ENCODE measurements around the gene AUP1. TPM values are rescaled to one million over a fixed set of nuclear protein-coding genes. Genes with fewer than 3 reads are reported as not detected.

Gene AUP1
- total and polyA plus RNA-seq, 10 of the 15 experiments (the other 5 are each of a cell fraction or from before 2014, with no cell fraction given): 39.1 to 215 (median 138) TPM

GRCh38 chr2:74571058-74571457 is 41.6 kb upstream of the AUP1 start (continued):
- TF ChIP-seq NR2C2 (IDR thresholded peaks at IDR 0.05; ENCODE audit: borderline replicate concordance, control insufficient read depth, insufficient read length, low read depth) (no peak), NKRF (conservative IDR thresholded peaks at IDR 0.05) (no peak), PBX3 (IDR thresholded peaks at IDR 0.05; ENCODE audit: insufficient replicate concordance, low read depth, low read length) (peak; percentile 50), LARP7 (IDR thresholded peaks at IDR 0.05) (no peak), CUX1 (IDR thresholded peaks at IDR 0.05; ENCODE audit: insufficient replicate concordance, low read depth, low read length) (no peak), REST (IDR thresholded peaks at IDR 0.05; ENCODE audit: low read depth, low read length) (no peak), MYB (IDR thresholded peaks at IDR 0.05; ENCODE audit: borderline replicate concordance, low read depth, low read length) (no peak), SIN3A (IDR thresholded peaks at IDR 0.05; ENCODE audit: low read depth, low read length) (no peak), HCFC1 (IDR thresholded peaks at IDR 0.05; ENCODE audit: low read length) (no peak), PRDM15 (CRISPR knock-in tag; IDR thresholded peaks at IDR 0.05) (0 out of 2 replicates have a peak, but pooled peaks have one; percentile 47), STAT1 (conservative IDR thresholded peaks at IDR 0.05) (no peak), EZH2 (IDR thresholded peaks at IDR 0.05; ENCODE audit: borderline replicate concordance, control insufficient read depth, low read depth, low read length) (no peak), RCOR1 (conservative IDR thresholded peaks at IDR 0.05; ENCODE audit: low read depth, low read length) (0 out of 2 replicates have a peak, but pooled peaks have one; percentile 22), GABPA (IDR thresholded peaks at IDR 0.05; ENCODE audit: low read depth) (peak; percentile 54)

All from GM12878 (cell line).